ENCODE results near the gene GEMIN7.

- no peak for TF ChIP-seq EZH2phosphoT487 (IDR thresholded peaks at IDR 0.05; ENCODE audit: borderline replicate concordance, low read length)
- no peak for TF ChIP-seq CTCF (conservative IDR thresholded peaks at IDR 0.05; ENCODE audit: low read depth, low read length)
- TF ChIP-seq EZH2 (IDR thresholded peaks at IDR 0.05; ENCODE audit: low read length, unreplicated experiment), result no peak
These were observed 46.3 kb downstream of the GEMIN7 start for GRCh38 chr19:45125360-45125759.

Data from PC-3 (cell line).